GM12875 (cell line): ENCODE results near the gene SNED1.
"Not testable (repeated sequence)": the region's sequence is repeated elsewhere in the genome, so short reads cannot be mapped to it uniquely, and the experiment has no call there.

ENCODE experiments used
- H3K4me3 ChIP-seq: one replicate; pipeline ENCODE4 v1.5.1; 2011; ENCODE audit warnings: low read depth, low read length, control low read depth
- CTCF ChIP-seq: IDR thresholded peaks from 2 replicates; pipeline ENCODE4 v1.5.1; 2011; ENCODE audit warnings: low read depth, mild to moderate bottlenecking, control low read depth, inconsistent platforms, low read length, moderate library complexity, borderline replicate concordance; ENCODE audit not compliant: insufficient read depth

SNED1 gene

GRCh38 chr2:241087420-241088268, 89.2 kb downstream of the SNED1 start:
- H3K4me3 ChIP-seq: no peak overlapping the region
- no peak for TF ChIP-seq CTCF

DNA sequence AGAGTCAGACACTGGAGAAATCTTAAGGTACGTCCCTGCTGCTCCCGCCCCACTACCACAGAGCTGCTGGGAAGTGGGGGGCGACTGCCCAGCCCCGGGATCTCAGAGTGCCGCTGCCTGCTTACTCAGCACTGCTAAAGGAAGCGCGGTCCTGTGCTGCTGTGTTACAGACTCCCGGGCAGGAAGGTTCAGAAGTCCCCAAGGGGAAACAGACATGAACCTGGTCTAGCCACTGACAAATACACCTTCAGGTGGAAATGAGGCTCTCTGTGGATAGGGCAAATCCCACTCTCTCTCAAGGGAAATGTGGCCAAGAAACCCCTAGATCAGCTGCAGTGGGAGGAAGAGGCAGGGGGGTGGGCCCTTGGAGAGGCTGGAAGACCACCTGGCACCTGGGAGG, 90.0 kb downstream of the SNED1 start:
- TF ChIP-seq CTCF: no peak
- H3K4me3 ChIP-seq: no peak overlapping the region

DNA sequence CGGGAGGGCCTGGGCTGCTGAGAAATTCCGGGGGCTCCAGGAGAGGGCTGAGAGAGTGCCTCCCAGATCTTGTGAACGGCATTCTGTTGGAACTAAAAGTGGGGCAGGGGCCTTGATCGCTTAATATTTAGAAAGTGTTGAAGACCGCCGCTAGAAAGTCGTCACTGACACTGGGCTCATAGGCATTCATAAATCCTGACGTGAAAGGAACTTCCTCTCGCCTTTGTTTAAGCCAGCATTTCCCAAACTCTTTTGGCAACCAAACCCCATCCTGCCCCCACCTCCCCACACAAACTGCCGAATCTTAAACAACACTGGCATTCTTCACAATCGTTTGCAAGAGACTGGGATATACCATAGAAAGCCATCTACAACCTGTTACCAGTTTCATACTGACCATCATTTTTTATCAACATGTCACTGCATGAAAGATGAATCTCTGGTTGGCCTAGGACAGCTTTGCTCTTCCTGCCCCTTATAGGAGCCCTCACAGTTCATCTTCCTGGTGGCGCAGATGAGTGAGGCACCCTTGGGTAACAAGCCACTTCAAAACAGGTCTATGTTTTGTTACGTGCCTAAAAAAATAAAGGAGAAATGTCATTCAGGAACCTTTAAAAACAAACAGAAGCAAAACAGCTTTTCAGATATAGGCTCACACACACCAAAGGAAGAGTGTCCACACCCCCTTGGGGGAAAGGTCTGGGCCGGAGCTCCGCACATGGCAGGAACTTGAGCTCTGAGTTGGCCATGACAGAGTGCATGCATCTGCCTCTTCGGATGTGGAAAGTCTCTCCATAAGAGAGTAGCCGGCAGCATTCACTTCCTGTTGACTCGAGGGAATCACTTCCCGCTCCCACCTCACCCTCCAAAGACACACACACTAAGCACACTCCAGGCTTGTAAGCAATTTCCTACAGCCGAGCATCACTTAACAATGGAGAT, 90.6 kb downstream of the SNED1 start:
- no peak for TF ChIP-seq CTCF
- H3K4me3 ChIP-seq: no peak overlapping the region

DNA sequence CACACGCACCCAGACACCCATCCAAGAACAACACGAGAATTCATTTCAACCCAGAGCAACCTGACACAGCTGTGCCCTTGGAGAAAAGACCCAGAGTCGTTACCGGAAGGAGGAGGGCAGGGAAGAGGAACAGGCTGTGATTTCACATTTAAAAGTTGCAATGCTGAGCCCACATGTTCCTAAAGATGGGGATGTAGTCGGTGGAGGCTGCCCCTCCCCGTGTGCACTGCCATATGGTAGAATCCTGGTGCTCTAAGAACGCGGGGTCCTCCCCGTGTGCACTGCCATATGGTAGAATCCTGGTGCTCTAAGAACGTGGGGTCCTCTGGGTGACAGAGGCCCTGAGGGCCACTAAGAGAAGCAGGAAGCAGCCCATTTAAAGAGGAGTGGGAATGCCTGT, 92.8 kb downstream of the SNED1 start:
- H3K4me3 ChIP-seq: no peak overlapping the region
- no peak for TF ChIP-seq CTCF

- no peak overlapping the region for H3K4me3 ChIP-seq
- no peak for TF ChIP-seq CTCF
Measured at GRCh38 chr2:241091734-241092445, 93.5 kb downstream of the SNED1 start.

- H3K4me3 ChIP-seq: no peak overlapping the region
- TF ChIP-seq CTCF: no peak
Measured at GRCh38 chr2:241092677-241093076, 94.3 kb downstream of the SNED1 start.

GRCh38 chr2:241093133-241093781, 94.8 kb downstream of the SNED1 start:
- H3K4me3 ChIP-seq: not testable (repeated sequence)
